ENCODE results near the gene KLF2. TPM values are rescaled to one million over a fixed set of nuclear protein-coding genes. Genes with fewer than 3 reads are reported as not detected.

Gene KLF2
- total RNA-seq, 1 donor from 2014 or later, result 65.2 TPM

GRCh38 chr19:16325161-16325527, 518 bp downstream of the KLF2 start:
- H3K4me1 ChIP-seq, result peaks cover 48% of the 10 kb centered on the region
- peaks cover 33% of the 10 kb centered on the region for H3K36me3 ChIP-seq
- no peaks in the 10 kb centered on the region for H3K27me3 ChIP-seq (ENCODE audit: low read depth)
- DNase-seq, result peak; percentile 59
- intact Hi-C loops (cut with micrococcal nuclease), result no loop called here
- TF ChIP-seq, protein P1, sequence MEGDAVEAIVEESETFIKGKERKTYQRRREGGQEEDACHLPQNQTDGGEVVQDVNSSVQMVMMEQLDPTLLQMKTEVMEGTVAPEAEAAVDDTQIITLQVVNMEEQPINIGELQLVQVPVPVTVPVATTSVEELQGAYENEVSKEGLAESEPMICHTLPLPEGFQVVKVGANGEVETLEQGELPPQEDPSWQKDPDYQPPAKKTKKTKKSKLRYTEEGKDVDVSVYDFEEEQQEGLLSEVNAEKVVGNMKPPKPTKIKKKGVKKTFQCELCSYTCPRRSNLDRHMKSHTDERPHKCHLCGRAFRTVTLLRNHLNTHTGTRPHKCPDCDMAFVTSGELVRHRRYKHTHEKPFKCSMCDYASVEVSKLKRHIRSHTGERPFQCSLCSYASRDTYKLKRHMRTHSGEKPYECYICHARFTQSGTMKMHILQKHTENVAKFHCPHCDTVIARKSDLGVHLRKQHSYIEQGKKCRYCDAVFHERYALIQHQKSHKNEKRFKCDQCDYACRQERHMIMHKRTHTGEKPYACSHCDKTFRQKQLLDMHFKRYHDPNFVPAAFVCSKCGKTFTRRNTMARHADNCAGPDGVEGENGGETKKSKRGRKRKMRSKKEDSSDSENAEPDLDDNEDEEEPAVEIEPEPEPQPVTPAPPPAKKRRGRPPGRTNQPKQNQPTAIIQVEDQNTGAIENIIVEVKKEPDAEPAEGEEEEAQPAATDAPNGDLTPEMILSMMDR (IDR thresholded peaks at IDR 0.05; ENCODE audit: borderline replicate concordance), result peak; percentile 38
- no peaks in the 10 kb centered on the region for H3K9me3 ChIP-seq (replicated peaks)
- peak overlapping the region; percentile 89 for H3K4me3 ChIP-seq
- peak overlapping the region; percentile 96 for H3K27ac ChIP-seq (replicated peaks)

- Histone ChIP-seq H3K9me3 (replicated peaks) (no peaks in the 10 kb centered on the region), H3K27me3 (ENCODE audit: low read depth) (no peaks in the 10 kb centered on the region), H3K4me1 (peaks cover 48% of the 10 kb centered on the region), H3K4me3 (peak overlapping the region; percentile 89), H3K27ac (replicated peaks) (peak overlapping the region; percentile 96), H3K36me3 (peaks cover 33% of the 10 kb centered on the region)
- TF ChIP-seq, protein P1 (IDR thresholded peaks at IDR 0.05; ENCODE audit: borderline replicate concordance), result no peak
- intact Hi-C loops (cut with micrococcal nuclease), result no loop called here
- DNase-seq, result no peak
Measured at GRCh38 chr19:16325641-16326400, 1.2 kb downstream of the KLF2 start.

DNA sequence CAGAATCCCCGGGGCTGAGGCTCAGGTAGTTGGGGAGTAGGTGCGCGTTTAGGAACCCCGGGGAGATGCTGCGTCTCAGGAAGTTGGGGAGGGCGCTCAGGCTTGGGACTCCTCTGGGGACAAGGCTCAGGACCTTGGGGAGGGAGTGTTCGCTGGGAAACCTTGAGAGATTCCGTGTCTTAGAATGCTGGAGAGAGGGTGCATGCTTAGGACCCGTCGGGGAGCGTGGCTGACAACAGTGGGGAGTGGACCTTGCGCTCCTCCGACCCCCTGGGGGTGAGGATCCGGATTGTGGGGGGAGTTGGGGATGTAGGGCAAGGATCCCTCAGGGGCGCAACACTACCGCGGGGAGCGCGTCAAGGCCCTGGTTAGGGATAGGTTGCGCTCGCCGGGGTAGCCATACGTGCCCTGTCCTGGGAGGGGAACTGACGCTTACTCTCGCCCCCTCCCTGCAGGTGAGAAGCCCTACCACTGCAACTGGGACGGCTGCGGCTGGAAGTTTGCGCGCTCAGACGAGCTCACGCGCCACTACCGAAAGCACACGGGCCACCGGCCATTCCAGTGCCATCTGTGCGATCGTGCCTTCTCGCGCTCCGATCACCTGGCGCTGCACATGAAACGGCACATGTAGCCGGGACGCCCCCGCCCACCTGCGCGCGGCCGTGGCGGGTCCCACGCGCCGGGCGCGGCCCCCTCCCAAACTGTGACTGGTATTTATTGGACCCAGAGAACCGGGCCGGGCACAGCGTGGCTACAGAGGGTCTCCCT, 2.0 kb downstream of the KLF2 start:
- Histone ChIP-seq H3K4me3 (peak overlapping the region; percentile 89), H3K36me3 (peaks cover 33% of the 10 kb centered on the region), H3K27ac (replicated peaks) (peak overlapping the region; percentile 96), H3K27me3 (ENCODE audit: low read depth) (no peaks in the 10 kb centered on the region), H3K9me3 (replicated peaks) (no peaks in the 10 kb centered on the region), H3K4me1 (peaks cover 56% of the 10 kb centered on the region)
- DNase-seq, result no peak
- TF ChIP-seq, protein P1 (IDR thresholded peaks at IDR 0.05; ENCODE audit: borderline replicate concordance), result no peak
- intact Hi-C loops (cut with micrococcal nuclease), result no loop called here

DNA sequence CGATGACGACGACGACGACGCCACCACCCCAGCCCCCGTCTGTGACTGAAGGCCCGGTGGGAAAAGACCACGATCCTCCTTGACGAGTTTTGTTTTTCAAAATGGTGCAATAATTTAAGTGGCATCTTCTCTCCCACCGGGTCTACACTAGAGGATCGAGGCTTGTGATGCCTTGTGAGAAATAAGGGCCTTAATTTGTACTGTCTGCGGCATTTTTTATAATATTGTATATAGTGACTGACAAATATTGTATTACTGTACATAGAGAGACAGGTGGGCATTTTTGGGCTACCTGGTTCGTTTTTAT, 2.5 kb downstream of the KLF2 start:
- H3K27me3 ChIP-seq (ENCODE audit: low read depth), result no peaks in the 10 kb centered on the region
- intact Hi-C loops (cut with micrococcal nuclease), result no loop called here
- H3K27ac ChIP-seq (replicated peaks), result peak overlapping the region; percentile 96
- no peaks in the 10 kb centered on the region for H3K9me3 ChIP-seq (replicated peaks)
- H3K4me3 ChIP-seq, result peak overlapping the region; percentile 89
- peaks cover 61% of the 10 kb centered on the region for H3K4me1 ChIP-seq
- no peak for DNase-seq
- TF ChIP-seq, protein P1 (IDR thresholded peaks at IDR 0.05; ENCODE audit: borderline replicate concordance), result no peak
- peaks cover 33% of the 10 kb centered on the region for H3K36me3 ChIP-seq

- no peaks in the 10 kb centered on the region for H3K27me3 ChIP-seq (ENCODE audit: low read depth)
- intact Hi-C loops (cut with micrococcal nuclease), result no loop called here
- TF ChIP-seq, protein P1 (IDR thresholded peaks at IDR 0.05; ENCODE audit: borderline replicate concordance), result no peak
- no peaks in the 10 kb centered on the region for H3K9me3 ChIP-seq (replicated peaks)
- H3K36me3 ChIP-seq, result peaks cover 33% of the 10 kb centered on the region
- DNase-seq, result no peak
- H3K4me3 ChIP-seq, result peak overlapping the region; percentile 89
- peak overlapping the region; percentile 96 for H3K27ac ChIP-seq (replicated peaks)
- H3K4me1 ChIP-seq, result peaks cover 63% of the 10 kb centered on the region
Measured at GRCh38 chr19:16327501-16327900, 2.9 kb downstream of the KLF2 start.
